Left ventricle myocardium inferior (tissue), 1 donor: Measurements from ENCODE around the gene ATF6. TPM values are rescaled to one million over a fixed set of nuclear protein-coding genes. Genes with fewer than 3 reads are reported as not detected.
A peak's percentile ranks its signal among the peaks of the same experiment; 100 is the strongest.

Experiments used
- DNase-seq: peaks from one replicate; pipeline ENCODE4 v3.0.0-alpha.2; 2020
- H3K27ac ChIP-seq: fragments of 200-600 bp; replicated peaks from 2 replicates; pipeline ENCODE4 v1.8.0; 2021
- H3K27me3 ChIP-seq: fragments of 200-600 bp; 2 replicates; pipeline ENCODE4 v1.8.0; 2021; ENCODE audit warnings: low read depth
- H3K36me3 ChIP-seq: fragments of 200-600 bp; 2 replicates; pipeline ENCODE4 v1.8.0; 2021
- H3K4me1 ChIP-seq: fragments of 200-600 bp; 2 replicates; pipeline ENCODE4 v1.8.0; 2021
- H3K4me3 ChIP-seq: fragments of 200-600 bp; 2 replicates; pipeline ENCODE4 v1.8.0; 2021; ENCODE audit warnings: mild to moderate bottlenecking, moderate library complexity
- H3K9me3 ChIP-seq: fragments of 200-600 bp; replicated peaks from 2 replicates; pipeline ENCODE4 v1.8.0; 2021
- CTCF ChIP-seq: fragments of 200-600 bp; IDR thresholded peaks from 2 replicates; pipeline ENCODE4 v1.8.0; 2021; ENCODE audit warnings: antibody characterized with exemption, mild to moderate bottlenecking, borderline replicate concordance
- intact Hi-C: fragments of 100-400 bp; cut with micrococcal nuclease; formaldehyde crosslinking; loops from one replicate; pipeline ENCODE4 v1.11.0; 2022
- total RNA-seq: library from RNA; stranded (reverse); fragmentation: NEBNext Ultra II Directional; extraction: Animal tissue kit (Norgen Biotek cat#: 25700); gene quantifications from one replicate; pipeline ENCODE4 v1.2.1, GENCODE V29; 2021
- donor health status: DM: no; HTN: yes; CAD: no; lungs with severe emphysema.

Gene ATF6
- total RNA-seq, 1 donor from 2014 or later = 13.0 TPM

DNA sequence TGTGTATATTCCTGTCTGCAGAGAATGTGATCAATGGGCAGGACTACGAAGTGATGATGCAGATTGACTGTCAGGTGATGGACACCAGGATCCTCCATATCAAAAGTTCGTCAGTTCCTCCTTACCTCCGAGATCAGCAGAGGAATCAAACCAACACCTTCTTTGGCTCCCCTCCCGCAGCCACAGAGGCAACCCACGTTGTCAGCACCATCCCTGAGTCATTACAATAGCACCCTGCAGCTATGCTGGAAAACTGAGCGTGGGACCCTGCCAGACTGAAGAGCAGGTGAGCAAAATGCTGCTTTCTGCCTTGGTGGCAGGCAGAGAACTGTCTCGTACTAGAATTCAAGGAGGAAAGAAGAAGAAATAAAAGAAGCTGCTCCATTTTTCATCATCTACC is 192.3 kb downstream of the ATF6 start:
- DNase-seq = no peak
- no peaks in the 10 kb centered on the region for H3K9me3 ChIP-seq
- no peak overlapping the region for H3K27ac ChIP-seq
- no peaks in the 10 kb centered on the region for H3K27me3 ChIP-seq
- no peak overlapping the region for H3K4me3 ChIP-seq
- H3K36me3 ChIP-seq = peaks cover 19% of the 10 kb centered on the region
- TF ChIP-seq CTCF = no peak
- peaks cover 9% of the 10 kb centered on the region for H3K4me1 ChIP-seq
- intact Hi-C loops = no loop called here

- no peak for TF ChIP-seq CTCF
- Histone ChIP-seq H3K27ac (peak overlapping the region; percentile 71), H3K4me3 (peak overlapping the region; percentile 43), H3K36me3 (peaks cover 24% of the 10 kb centered on the region), H3K9me3 (no peaks in the 10 kb centered on the region), H3K4me1 (peaks cover 6% of the 10 kb centered on the region), H3K27me3 (no peaks in the 10 kb centered on the region)
- no peak for DNase-seq
- intact Hi-C loops = no loop called here
Measured at GRCh38 chr1:161962091-161962887, 196.2 kb downstream of the ATF6 start.

DNA sequence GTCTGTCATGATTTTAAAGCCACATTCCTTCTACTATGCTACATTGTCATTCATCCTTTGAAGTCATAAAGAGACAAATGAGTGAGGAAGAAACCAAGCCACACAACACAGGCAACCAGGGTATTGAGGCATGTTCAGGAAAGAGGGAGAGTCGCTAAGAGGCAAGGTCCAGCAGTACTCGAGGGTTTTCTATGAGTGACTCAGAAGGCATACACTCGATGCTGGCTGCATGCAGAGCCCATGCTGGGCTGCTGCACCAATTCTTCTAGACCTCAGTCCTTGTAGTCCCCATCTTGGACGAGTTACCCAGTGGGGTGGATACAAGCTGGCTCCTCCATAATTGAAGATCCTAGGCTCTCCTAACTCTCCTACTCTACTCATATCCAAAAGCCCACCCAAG is 199.9 kb downstream of the ATF6 start:
- Histone ChIP-seq H3K9me3 (no peaks in the 10 kb centered on the region), H3K27me3 (no peaks in the 10 kb centered on the region), H3K36me3 (peaks cover 5% of the 10 kb centered on the region), H3K27ac (no peak overlapping the region), H3K4me3 (no peak overlapping the region), H3K4me1 (peaks cover 6% of the 10 kb centered on the region)
- TF ChIP-seq CTCF = no peak
- intact Hi-C loops = no loop called here
- no peak for DNase-seq

- DNase-seq = no peak
- intact Hi-C loops = no loop called here
- H3K4me1 ChIP-seq = peaks cover 19% of the 10 kb centered on the region
- no peak overlapping the region for H3K4me3 ChIP-seq
- no peaks in the 10 kb centered on the region for H3K36me3 ChIP-seq
- no peak overlapping the region for H3K27ac ChIP-seq
- no peaks in the 10 kb centered on the region for H3K27me3 ChIP-seq
- H3K9me3 ChIP-seq = no peaks in the 10 kb centered on the region
- no peak for TF ChIP-seq CTCF
Measured at GRCh38 chr1:161970036-161970435, 203.9 kb downstream of the ATF6 start.

DNA sequence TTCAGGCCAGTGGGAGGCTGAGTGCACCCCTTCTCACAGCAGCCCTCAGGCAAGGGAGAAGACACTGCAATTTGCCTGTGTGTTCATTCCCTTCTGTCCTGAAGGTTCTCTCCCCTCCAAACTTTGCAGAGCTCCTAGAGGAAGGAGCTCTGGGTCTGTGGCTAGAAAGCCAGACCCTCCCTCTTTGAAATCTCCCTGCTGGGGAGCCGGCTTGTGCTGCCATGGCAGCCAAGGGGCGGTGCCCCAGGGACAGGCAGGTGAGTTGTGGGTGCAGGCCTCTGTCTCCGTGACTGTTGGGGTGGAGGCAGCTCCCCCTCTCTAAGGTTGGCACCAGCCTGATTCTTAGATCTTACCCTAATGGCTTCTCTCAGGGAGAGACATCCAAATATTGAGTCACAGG is 204.5 kb downstream of the ATF6 start:
- no peaks in the 10 kb centered on the region for H3K9me3 ChIP-seq
- no peak overlapping the region for H3K27ac ChIP-seq
- intact Hi-C loops = no loop called here
- no peaks in the 10 kb centered on the region for H3K36me3 ChIP-seq
- no peak for TF ChIP-seq CTCF
- no peaks in the 10 kb centered on the region for H3K27me3 ChIP-seq
- no peak for DNase-seq
- H3K4me3 ChIP-seq = no peak overlapping the region
- H3K4me1 ChIP-seq = peaks cover 19% of the 10 kb centered on the region
